ENCODE results near the gene USP25.

USP25 gene

DNA sequence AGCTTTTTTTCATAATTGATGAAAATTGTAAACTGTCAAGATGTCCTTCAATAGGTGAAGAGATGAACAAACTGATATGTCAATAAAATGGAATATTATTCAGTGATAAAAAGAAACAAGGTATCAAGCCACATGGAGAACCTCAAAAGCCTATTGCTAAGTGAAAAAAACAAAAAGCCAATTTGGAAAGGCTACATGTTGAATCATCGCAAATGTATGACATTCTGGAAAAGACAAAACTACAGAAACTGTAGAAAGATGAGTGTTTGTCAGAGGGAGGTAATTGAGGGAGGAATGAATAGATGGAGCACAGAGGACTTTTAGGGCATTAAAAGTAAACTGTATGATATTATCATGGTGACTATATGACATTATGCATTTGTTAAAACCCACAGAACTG, 34.5 kb upstream of the USP25 start:
- TF ChIP-seq, protein P1, sequence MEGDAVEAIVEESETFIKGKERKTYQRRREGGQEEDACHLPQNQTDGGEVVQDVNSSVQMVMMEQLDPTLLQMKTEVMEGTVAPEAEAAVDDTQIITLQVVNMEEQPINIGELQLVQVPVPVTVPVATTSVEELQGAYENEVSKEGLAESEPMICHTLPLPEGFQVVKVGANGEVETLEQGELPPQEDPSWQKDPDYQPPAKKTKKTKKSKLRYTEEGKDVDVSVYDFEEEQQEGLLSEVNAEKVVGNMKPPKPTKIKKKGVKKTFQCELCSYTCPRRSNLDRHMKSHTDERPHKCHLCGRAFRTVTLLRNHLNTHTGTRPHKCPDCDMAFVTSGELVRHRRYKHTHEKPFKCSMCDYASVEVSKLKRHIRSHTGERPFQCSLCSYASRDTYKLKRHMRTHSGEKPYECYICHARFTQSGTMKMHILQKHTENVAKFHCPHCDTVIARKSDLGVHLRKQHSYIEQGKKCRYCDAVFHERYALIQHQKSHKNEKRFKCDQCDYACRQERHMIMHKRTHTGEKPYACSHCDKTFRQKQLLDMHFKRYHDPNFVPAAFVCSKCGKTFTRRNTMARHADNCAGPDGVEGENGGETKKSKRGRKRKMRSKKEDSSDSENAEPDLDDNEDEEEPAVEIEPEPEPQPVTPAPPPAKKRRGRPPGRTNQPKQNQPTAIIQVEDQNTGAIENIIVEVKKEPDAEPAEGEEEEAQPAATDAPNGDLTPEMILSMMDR (IDR thresholded peaks at IDR 0.05), result no peak
- no peaks in the 10 kb centered on the region for H3K4me1 ChIP-seq
- H3K4me3 ChIP-seq (ENCODE audit: low read depth, low read length), result no peak overlapping the region
- H3K36me3 ChIP-seq (ENCODE audit: control insufficient read depth, insufficient read depth, low read length), result no peaks in the 10 kb centered on the region
- no peak overlapping the region for H3K4me2 ChIP-seq (ENCODE audit: low read length)
- no peaks in the 10 kb centered on the region for H3K27me3 ChIP-seq (ENCODE audit: control insufficient read depth, insufficient read depth, low read length)
- H3K9ac ChIP-seq, result no peak overlapping the region
- no peak overlapping the region for H3K27ac ChIP-seq
- H2AFZ ChIP-seq, result no peak overlapping the region
- H3K9me3 ChIP-seq (ENCODE audit: control insufficient read depth, low read length), result no peaks in the 10 kb centered on the region
- H3K79me2 ChIP-seq, result no peaks in the 10 kb centered on the region

DNA sequence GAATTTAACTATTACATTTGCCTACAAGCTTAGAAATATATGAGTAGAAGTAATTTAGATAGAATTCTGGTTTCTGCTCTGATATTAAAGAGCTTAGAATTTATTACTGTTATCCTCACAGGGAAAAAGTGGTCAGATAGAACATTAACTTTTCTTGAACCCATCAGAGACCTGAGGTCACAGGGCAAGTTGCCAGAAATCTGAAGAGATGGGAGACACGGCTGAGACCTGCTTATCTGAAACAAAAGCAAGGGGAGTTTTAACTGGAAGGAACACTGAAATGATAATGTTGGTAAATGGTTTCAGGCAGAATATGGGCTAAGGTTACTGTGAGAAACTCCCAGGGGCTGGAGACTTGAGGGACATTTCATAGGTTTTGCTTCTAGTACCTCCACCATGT, 28.0 kb upstream of the USP25 start:
- H3K4me2 ChIP-seq (ENCODE audit: low read length), result no peak overlapping the region
- no peaks in the 10 kb centered on the region for H3K36me3 ChIP-seq (ENCODE audit: control insufficient read depth, insufficient read depth, low read length)
- no peak overlapping the region for H3K4me3 ChIP-seq (ENCODE audit: low read depth, low read length)
- H2AFZ ChIP-seq, result no peak overlapping the region
- no peak overlapping the region for H3K9ac ChIP-seq
- H3K27ac ChIP-seq, result no peak overlapping the region
- no peaks in the 10 kb centered on the region for H3K79me2 ChIP-seq
- no peaks in the 10 kb centered on the region for H3K27me3 ChIP-seq (ENCODE audit: control insufficient read depth, insufficient read depth, low read length)
- H3K4me1 ChIP-seq, result no peaks in the 10 kb centered on the region
- H3K9me3 ChIP-seq (ENCODE audit: control insufficient read depth, low read length), result no peaks in the 10 kb centered on the region
- TF ChIP-seq, protein P1 (IDR thresholded peaks at IDR 0.05), result no peak

DNA sequence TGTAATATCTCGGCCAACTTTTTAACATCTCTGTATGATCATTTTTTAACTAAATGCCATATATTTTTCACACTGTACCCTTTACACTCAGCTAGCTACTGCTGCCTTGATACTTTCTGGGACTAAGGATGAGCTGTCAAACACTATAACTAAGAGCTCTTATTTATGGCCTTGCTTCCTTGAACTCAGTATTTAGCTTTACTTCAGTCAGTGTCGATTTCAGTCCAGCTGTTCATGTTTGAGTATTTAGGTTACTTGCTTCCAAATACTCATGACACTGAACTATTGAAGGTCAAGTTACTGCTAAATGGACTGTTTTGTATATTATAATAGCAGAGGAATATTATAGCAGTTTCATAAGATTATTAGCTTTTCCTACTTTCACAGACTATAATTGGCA, 25.9 kb upstream of the USP25 start:
- Histone ChIP-seq H2AFZ (no peak overlapping the region), H3K9me3 (ENCODE audit: control insufficient read depth, low read length) (no peaks in the 10 kb centered on the region), H3K9ac (no peak overlapping the region), H3K4me3 (ENCODE audit: low read depth, low read length) (no peak overlapping the region), H3K4me1 (no peaks in the 10 kb centered on the region), H3K27ac (no peak overlapping the region), H3K36me3 (ENCODE audit: control insufficient read depth, insufficient read depth, low read length) (no peaks in the 10 kb centered on the region), H3K4me2 (ENCODE audit: low read length) (no peak overlapping the region), H3K27me3 (ENCODE audit: control insufficient read depth, insufficient read depth, low read length) (no peaks in the 10 kb centered on the region), H3K79me2 (no peaks in the 10 kb centered on the region)
- TF ChIP-seq, protein P1 (IDR thresholded peaks at IDR 0.05), result no peak

DNA sequence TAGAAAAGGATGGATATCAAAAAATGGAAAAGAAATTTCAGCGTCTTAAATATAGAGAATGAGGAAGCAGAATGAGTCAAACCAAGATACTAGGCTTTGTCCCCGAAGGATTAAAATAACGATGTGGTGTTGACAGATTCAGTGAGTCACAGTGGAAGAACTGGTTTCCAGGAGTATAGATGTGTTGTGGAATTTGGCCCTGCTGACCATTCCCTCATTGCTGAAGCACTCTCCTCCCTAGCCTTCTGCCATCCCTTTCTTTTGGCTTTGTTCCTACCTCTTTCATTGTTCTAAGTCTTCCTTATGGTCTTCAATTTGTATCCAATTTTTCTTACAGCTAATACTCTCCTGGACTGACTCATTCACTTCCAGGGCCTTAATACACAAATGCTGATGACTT, 23.1 kb upstream of the USP25 start:
- no peaks in the 10 kb centered on the region for H3K4me1 ChIP-seq
- TF ChIP-seq, protein P1 (IDR thresholded peaks at IDR 0.05), result no peak
- no peak overlapping the region for H3K4me2 ChIP-seq (ENCODE audit: low read length)
- no peaks in the 10 kb centered on the region for H3K36me3 ChIP-seq (ENCODE audit: control insufficient read depth, insufficient read depth, low read length)
- no peaks in the 10 kb centered on the region for H3K27me3 ChIP-seq (ENCODE audit: control insufficient read depth, insufficient read depth, low read length)
- no peaks in the 10 kb centered on the region for H3K79me2 ChIP-seq
- no peaks in the 10 kb centered on the region for H3K9me3 ChIP-seq (ENCODE audit: control insufficient read depth, low read length)
- no peak overlapping the region for H3K27ac ChIP-seq
- no peak overlapping the region for H3K4me3 ChIP-seq (ENCODE audit: low read depth, low read length)
- H3K9ac ChIP-seq, result no peak overlapping the region
- no peak overlapping the region for H2AFZ ChIP-seq

DNA sequence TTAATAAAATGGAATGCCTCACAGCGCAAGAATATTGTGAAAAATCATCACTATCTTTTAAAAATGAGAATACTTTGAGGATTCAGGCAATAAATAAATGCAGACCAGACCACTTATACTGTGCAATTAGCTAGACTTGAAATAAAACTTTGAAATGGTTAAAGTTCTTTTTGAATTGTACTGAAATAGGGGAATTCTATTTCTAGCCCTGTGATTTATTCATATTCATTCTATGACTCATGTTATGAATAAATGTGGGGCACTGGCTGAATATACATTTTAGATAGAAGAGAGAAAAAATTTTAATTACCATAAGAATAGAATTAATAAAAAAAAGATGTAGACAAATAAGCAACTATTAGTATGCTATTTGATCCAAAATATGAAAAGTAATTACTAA, 16.4 kb upstream of the USP25 start:
- no peaks in the 10 kb centered on the region for H3K79me2 ChIP-seq
- no peaks in the 10 kb centered on the region for H3K36me3 ChIP-seq (ENCODE audit: control insufficient read depth, insufficient read depth, low read length)
- no peak overlapping the region for H2AFZ ChIP-seq
- no peak overlapping the region for H3K4me3 ChIP-seq (ENCODE audit: low read depth, low read length)
- no peaks in the 10 kb centered on the region for H3K27me3 ChIP-seq (ENCODE audit: control insufficient read depth, insufficient read depth, low read length)
- TF ChIP-seq, protein P1 (IDR thresholded peaks at IDR 0.05), result no peak
- no peaks in the 10 kb centered on the region for H3K9me3 ChIP-seq (ENCODE audit: control insufficient read depth, low read length)
- no peak overlapping the region for H3K9ac ChIP-seq
- H3K4me1 ChIP-seq, result no peaks in the 10 kb centered on the region
- no peak overlapping the region for H3K27ac ChIP-seq
- no peak overlapping the region for H3K4me2 ChIP-seq (ENCODE audit: low read length)
